ELR (cell line): Measurements from ENCODE around the gene VIT.

Experiments used
- DNase-seq: peaks from one replicate; pipeline ENCODE4 v3.0.0-alpha.2; 2015; ENCODE audit warnings: low read depth

The VIT gene

DNA sequence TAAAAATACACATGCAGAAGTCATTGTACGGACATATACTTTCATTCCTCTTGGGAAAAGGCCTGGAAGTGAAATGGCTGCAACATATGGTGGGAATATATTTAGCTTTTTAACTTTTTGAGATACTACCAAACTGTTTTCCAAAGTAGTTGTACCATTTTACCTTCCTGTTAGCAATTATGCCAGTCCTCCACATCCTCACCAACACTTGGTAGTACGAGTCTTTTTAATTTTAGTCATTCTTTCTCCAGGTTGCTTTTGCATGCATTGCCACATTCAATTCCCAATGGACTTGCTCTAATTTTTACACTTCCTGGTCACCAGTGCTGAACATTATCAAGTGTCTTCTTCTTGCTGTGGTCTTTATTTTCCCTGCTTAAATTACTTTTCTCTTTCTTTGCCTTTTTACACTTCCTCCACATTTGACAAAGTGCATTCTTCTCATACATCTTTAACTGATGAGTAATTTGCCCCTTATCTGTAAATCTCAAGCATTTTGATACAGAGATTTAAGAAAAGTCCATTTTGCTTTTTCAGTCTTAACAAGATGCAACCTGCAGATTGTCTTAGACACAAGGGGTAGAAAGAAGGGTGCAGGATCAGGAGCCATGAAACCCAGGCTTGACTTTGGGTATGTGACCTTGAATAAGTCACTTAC is 14.5 kb downstream of the VIT start:
- peak; percentile 49 for DNase-seq

DNA sequence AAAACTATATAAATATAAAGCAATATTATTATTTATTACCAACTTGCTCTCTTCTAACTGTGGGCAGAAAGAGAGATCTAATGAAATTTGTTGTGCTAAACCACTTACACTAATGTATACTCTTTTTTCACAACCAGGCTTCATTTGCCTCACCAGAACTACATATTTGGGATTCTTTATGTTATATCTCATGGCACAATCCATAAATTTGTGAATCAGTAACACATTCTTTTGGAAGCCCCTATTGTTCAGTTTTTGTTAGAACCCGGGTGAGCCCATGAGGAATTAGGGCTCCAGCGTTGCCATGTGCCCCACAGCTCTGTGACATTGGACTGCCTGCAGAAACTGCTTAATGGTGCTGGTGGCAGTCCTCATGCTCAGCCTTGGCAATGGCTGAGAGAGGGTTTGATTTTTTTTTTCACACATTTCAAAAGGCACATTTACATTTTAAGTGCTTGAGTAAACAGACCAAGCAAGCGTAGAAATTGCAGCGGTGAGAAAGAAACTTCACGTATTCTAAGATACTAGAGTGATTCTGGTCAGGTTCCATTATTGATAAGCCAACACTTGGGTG is 15.3 kb downstream of the VIT start:
- DNase-seq: peak; percentile 28

DNA sequence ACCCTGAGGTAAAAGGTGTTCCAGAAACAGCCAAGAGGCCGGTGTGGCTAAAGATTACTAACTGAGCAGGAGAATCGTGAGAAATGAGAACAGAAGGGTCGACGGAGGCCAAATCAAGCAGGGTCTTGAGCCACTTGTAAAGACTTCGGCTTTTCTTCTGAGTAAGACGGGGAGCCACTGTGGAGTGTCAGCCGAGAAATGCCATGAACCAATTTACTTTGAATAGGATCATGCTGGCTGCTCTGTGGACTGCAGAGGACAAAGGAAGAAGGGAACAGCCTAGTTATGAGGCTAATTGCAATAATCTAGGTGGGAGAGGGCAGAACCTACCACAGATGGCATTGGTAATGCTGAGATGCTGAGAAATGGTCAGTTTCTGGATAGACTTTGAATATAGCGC is 16.8 kb downstream of the VIT start:
- no peak for DNase-seq

DNA sequence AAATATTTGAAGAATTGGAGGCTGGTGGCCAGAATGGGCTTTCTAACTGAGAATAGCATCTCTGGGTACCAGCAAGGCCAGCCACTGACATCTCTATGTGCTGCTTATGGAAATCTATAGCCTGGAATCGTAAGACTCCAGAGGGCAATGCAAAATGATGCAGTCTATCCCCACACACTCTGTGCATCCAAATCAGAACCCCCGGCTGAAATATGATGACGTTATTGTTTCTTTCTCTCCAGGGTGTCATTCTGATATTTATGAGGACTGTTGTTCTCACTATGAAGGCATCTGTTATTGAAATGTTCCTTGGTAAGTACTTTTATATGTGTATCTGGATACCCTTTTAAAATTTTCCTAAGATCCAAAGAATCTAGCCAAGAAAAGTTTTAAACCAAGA is 19.6 kb downstream of the VIT start:
- DNase-seq: no peak

DNA sequence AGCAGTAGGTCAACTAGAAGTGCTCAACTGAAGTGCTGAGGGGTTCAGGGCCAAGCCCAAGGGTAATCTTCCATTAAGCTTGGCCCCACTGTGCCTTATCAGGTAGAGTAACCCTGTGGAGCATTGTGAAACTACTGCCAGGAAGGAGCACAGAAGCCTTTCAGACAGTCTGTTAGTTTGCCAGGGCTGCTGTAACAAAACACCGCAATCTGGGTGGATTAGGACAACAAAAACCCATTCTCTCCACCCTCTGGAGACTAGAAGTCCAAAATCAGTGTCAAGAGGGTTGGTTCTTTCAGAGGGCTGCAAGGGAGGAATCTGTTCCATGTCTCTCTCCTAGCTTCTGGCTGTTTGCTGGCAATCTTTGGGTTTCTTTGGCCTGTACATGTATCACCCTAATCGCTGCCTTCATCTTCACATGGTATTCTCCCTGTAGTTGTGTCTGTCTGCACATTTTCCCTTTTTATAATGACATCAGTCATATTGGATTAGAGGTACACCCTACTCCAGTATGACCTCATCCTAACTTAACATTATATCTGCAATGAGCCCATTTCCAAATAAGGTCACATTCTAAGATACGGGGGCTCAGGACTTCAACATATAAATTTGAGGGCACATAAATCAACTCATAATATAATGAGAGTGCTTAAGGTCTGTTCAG is 21.2 kb downstream of the VIT start:
- DNase-seq: no peak

DNA sequence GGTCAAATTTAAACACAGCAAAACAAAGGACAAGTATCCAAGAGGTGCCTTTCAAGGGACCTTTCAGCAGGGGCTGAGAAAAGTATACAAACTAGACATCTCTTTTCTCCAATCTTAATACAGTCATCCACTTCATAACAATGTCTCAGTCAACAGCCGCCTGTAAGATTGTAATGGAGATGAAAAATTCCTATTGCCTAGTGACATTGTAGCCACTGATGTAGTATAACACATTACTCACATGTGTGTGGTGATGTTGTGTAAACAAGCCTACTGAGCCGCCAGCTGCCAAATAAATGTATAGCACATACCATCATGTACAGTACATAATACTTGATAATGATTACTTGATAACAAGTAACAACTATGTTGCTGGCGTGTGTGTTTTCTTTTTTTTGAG is 31.0 kb downstream of the VIT start:
- DNase-seq: peak; percentile 41

DNA sequence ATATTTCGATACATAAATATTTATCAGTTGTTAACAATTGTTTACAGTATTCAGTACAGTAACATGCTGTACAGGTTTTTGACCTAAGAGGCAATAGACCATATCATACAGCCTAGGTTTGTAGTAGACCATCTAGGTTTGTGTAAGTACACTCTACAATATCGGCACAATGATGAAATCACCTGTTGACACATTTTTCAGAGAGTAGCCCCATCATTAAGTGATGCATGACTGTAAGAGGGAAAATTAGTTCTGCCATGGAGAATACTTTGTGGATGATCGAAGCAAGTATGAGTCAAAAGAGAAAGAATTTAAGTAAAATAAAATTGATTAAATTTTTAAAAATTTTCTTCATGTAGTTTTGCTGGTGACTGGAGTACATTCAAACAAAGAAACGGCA is 32.6 kb downstream of the VIT start:
- DNase-seq: peak; percentile 73

DNA sequence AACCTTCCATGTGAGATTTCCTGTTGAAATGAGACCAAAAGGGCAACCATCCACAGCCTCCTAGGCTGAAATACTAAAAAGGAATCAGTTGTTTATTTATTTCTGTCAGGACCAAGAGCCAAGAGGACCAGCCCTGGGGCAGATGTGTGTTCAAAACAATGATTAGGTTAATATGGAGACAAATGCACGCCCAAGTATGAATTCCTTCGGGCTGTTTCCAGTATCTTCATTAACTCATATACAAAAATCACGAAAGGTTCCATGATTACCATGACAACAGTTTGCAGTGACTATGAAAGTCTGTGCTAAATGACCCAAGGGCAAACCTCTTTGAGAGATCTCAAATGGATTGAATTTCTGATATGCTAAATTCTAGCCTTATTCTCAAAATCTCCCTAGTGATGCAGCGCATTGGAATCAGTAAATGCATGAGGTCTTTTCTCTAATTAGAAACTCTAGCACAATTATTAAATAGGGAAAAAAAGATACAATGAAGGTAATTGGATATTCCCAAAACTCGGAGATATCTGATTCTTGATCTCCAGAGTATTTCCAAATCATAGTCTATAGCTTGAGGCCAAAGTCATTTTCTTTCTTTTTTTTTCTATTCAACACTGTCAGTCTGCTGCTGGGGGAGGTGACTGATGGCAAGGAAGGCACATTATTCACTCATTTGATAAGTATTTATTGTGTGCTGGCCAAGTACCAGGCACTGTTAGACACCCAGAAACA is 35.6 kb downstream of the VIT start:
- peak; percentile 72 for DNase-seq

DNA sequence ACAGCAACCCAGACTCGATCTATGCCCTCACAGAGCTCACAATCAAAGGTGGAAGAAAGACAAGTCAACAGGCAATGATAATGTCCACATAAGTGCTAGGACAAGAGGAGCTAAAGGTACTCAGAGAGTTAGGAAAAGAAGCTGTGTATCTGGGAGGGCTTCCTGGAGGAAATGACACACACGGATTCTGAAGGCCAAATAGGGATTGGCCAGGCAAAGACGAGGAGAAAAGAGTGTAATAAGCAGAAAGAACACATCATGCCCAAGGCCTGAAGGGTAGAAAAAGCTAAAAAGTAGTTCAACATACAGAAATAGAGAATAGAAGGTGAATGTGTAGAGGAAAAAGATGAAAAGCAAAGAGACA is 36.1 kb downstream of the VIT start:
- DNase-seq: no peak

DNA sequence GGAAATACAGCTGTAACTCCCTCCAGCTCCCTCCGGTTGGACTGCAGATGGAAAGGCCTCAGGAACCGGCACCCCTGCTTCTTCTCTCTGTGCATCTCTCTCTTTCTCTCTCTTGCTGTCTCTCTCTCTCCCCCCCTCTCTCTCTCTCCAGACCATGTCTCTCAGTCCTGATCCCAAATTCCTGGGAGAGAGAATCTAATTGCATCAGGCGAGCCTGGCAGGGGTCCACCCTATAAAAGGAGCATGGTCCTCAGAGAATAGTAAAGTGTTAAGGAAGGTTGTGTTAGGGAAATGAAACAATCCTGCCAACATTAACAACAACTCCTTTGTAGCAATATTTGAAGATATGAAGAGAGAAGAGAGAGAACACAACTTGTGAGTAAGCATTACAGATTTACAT is 36.7 kb downstream of the VIT start:
- DNase-seq: no peak

DNA sequence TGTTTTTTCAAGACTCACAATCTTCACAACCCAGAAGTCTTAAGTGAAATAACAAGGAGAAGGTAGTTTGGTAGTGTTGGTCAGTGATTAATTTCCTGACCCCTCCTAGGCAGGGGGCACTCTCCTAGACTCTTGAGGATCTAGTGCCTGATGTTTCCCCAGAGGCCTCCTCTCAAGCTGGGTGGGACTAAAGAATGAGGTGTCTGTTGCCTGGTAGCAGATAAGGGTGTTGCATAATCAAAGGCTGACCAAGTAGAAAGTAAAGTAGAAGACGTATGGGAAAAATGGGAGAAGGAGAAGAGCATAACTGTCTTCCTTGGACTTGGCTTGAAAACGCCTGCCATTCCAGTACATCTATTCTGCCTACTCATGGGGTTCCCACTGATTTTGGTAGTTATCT is 37.8 kb downstream of the VIT start:
- peak; percentile 33 for DNase-seq

DNA sequence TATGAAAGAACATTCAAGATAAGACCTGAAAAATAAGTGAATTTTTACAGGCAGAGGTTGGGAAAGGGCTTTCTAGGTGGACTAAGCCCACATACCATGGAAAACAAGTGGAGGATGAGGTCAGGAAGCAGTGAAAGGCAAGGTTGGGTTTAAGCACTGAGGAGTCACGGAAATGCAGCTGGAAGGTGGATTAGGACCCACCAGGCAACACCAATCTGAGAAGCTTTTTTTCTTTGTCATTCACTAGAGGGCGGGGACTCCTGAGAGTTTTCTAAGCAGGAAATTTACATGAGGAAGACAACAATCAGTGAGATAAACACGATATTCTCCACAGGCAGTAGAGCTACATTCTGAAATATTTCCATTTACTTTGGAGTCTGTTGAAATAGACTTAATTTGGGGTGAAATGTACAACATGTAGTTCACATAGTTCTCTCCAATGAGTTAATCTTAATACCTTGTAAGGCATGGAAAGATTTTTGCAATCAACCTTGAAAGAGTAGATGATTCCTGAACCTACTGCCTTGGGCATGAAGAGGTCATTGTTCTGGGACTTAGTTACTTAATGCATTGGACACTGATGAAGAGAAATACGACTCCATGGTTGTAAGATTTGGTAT is 40.7 kb downstream of the VIT start:
- no peak for DNase-seq

DNA sequence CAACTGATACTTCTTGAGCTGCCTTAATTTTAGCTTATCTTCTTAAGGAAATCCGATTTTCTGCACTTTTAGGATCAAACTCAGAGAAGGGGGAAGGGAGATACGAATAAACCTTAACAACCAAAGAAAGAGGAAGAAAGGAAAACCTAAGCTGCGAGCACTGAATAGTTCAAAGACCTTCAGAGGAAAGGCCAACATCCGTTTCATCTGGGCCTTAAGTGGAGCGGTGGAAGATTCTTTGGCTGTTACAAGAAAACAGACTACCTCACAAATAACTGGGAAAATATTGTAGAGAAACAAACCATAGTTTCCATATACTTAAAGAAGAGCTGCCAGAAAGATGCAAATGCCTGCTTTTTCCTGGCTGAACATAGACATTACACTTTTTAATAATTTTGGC is 43.6 kb downstream of the VIT start:
- DNase-seq: no peak

DNA sequence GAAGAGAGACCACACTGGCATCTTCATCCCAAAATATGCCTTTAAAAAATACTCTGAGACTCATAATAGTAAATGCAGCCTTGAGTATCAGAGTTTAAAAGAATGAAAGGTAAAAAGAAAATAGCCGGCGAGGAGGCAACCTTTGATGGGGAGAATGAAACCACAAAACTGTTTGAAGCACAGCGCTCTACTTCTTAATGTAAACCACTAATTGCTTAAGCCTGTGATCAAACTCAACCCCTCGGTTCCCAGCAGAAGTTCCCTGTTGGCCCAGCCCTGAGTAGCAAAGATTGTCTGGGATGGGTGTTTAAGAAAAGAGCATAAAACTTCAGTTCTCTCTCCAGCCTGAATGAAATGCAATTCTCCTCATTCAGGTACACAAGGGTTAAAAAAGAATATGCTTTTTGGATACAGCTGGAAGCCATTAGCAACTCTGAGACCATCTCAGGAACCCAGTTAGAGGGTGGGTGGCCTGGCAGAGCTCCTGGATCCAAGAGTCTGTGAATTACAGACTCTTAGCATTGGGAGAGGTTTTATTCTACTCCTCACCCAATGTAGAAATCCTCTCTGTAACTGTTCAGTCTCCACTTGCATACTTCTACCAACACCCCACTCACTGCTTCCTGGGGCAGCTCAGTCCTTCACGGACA is 44.8 kb downstream of the VIT start:
- no peak for DNase-seq

DNA sequence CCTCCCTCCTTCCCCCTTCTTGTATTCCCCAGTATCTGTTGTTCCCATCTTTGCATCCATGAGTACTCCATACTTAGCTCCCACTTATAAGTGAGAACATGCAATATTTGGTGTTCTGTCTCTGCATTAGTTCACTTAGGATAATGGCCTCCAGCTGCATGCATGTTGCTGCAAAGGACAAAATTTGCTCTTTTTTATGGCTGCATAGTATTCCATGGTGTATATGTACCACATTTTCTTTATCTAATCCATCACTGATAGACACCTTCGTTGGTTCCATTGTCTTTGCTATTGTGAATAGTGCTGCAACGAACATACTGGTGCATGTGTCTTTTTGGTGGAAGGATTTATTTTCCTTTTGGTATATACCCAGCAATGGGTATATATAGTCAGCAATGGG is 47.4 kb downstream of the VIT start:
- DNase-seq: no peak

DNA sequence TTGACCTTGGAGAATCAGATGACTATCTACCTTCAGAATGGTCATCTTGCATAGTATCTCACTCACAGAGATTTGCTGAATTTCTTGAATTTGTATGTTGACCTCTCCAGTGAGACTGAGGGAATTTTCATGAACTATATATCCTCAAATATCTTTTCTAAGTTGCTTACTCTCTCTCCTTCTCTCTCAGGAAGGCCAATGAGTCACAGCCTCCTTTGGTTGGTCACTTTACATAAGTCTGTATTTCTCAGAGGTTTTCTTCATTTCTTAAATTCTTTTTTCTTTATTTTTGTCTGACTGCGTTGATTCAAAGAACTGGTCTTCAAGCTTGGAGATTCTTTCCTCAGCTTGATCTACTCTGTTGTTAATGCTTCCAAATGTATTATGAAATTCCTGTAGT is 51.7 kb downstream of the VIT start:
- DNase-seq: peak; percentile 36

DNA sequence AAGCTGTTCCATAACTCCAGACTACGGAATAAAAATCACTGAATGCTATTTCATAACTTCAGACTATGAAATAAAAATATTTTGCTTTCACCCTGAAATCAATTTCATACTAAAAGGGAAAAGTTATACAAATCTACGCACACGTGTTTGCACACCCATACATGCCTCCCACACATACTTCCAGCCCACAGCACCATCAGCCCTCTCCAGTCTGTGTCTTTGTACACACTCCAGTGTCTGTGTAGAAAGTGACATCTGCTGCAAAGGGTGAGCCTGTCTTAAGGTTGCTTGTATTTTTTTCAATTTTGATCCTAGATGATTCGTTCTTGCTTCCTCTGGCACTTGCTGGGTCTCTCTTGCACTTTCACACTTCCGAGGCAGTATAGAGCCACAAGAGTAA is 53.6 kb downstream of the VIT start:
- DNase-seq: no peak

DNA sequence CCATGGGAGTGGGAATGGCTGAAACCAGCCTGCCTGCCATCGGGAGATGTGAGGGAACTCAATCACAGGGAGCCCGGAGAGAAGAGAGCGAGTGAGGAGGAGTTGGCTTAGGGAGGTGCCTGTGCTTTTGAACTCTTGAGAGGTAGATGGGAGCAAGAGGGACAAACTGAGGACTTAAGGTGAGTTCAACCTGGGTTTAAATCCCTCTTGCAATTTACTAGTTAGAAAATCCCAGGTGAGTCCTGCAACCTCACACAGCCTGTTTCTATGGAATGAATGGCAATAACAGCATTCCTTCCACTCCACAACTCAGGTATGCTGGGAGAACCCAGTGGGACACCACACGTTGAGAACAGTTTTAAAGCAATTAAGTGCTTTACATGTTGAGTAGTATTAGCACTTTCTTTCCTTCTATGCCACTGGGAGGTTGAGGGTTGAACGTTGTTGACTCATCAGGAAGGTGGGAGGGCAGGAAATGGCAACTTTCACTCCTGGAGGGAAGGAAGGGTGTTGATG is 57.3 kb downstream of the VIT start:
- DNase-seq: peak; percentile 28

DNA sequence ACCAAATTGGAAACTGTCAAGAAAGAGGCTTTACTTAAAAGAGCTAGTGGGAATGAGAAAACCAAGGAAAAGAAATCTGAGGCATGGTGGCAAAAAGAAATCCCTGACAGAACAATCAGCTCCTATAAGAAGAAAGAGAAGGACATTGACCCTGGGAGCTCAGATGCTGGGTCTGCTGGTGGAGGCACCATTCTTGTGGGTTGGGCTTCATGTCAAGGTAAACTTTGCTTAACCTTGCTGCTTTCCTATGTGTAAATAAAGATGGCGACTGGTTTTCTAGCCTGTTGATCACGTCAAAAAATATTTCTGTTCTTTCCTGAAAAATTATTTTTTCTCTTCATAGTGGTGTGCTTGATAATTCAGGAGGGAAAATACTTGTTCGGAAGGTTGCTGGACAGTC is 58.1 kb downstream of the VIT start:
- DNase-seq: no peak

DNA sequence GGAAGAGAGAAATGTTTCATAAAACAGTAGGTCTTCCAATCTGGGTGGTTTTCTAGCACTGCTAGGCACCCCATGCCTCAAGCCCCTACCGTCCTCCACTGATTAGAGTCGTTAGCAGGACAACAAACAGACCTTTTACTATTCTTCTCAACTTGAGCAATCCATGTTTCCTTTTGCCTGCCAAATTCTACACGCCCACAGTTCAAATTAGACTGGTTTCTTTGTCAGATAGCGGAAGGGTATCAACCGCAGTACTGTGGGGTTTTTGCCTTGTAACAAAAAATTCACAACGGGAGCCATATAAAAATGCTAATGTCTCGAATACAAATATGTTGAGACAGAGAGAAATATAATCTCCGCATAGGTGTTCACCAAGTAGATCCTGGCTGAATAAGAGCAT is 59.9 kb downstream of the VIT start:
- no peak for DNase-seq

DNA sequence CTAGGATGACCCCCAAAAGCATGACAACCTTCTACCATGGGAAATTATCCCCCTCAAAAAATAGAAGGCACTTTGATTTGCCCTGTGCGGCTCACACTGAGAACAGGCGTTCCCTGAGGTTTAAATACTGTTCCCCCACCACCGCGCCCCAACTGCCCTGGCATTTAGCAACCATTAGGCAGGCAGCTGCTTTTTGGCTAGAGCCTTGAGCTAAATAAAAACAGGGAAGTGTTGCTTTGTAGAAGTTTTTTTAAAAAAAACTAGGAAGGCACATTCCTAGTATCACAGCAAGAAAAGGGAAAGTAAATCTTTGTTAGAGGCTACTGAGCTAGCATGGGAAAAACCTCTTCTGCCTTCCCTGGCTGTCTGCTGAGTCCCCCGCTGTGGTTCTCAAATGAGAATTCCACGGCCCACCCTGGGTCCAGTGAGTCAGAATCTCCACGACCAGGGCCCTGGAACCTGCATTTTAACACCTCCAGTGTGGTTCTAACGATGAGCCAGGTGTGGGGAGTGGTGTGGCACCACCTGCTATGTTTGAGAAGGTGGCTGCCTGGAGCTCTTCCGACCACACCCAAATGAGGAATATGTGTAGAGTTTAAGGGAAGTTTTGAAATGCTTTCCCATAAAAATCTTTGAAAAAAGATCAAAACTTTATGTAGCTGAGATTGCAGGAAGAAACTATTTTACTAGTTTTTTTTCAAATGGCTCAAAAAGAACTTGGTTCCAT is 66.4 kb downstream of the VIT start:
- no peak for DNase-seq
